Activated naive CD8-positive, alpha-beta T cell treated with anti-CD3 and anti-CD28 coated beads, Interleukin-2, amount 50 U/mL, for 24 hours (primary cell): ENCODE data around the gene TBXT.
"Not testable (repeated sequence)": the region's sequence is repeated elsewhere in the genome, so short reads cannot be mapped to it uniquely, and the experiment has no call there.

ENCODE experiments used
- ATAC-seq: fragments of 150-1000 bp; cut with Tn5 transposase; one replicate; pipeline ENCODE4 v1.10.0; 2021
- DNase-seq: peaks from one replicate; pipeline ENCODE4 v3.0.0; 2021
- H3K27ac Mint-ChIP-seq: one replicate; pipeline ENCODE4 v1.8.0; 2021; ENCODE audit warnings: mild to moderate bottlenecking, mixed read lengths
- H3K27me3 Mint-ChIP-seq: one replicate; pipeline ENCODE4 v1.8.0; 2021; ENCODE audit warnings: mixed read lengths
- H3K36me3 Mint-ChIP-seq: one replicate; pipeline ENCODE4 v1.8.0; 2021; ENCODE audit warnings: low read depth, mixed read lengths
- H3K4me1 Mint-ChIP-seq: one replicate; pipeline ENCODE4 v1.8.0; 2021; ENCODE audit warnings: mixed read lengths
- H3K4me3 Mint-ChIP-seq: one replicate; pipeline ENCODE4 v1.8.0; 2021; ENCODE audit warnings: mild to moderate bottlenecking, moderate library complexity, mixed read lengths
- H3K9me3 Mint-ChIP-seq: one replicate; pipeline ENCODE4 v1.8.0; 2021; ENCODE audit warnings: mixed read lengths

Gene TBXT

GRCh38 chr6:166162599-166163342 lies 4.9 kb downstream of the TBXT start:
- Mint-ChIP-seq H3K27ac (no peak overlapping the region), H3K27me3 (peaks cover 61% of the 10 kb centered on the region), H3K4me3 (no peak overlapping the region), H3K4me1 (peaks cover 16% of the 10 kb centered on the region), H3K9me3 (no peaks in the 10 kb centered on the region), H3K36me3 (no peaks in the 10 kb centered on the region)
- peak; percentile 97 for ATAC-seq
- DNase-seq = peak; percentile 63

GRCh38 chr6:166157930-166158617 lies 9.6 kb downstream of the TBXT start:
- Mint-ChIP-seq H3K4me1 (peaks cover 9% of the 10 kb centered on the region), H3K36me3 (no peaks in the 10 kb centered on the region), H3K4me3 (no peak overlapping the region), H3K9me3 (no peaks in the 10 kb centered on the region), H3K27me3 (peaks cover 21% of the 10 kb centered on the region), H3K27ac (no peak overlapping the region)
- no peak for DNase-seq
- no peak for ATAC-seq

GRCh38 chr6:166156942-166157341 lies 10.7 kb downstream of the TBXT start:
- Mint-ChIP-seq H3K27me3 (peaks cover 18% of the 10 kb centered on the region), H3K4me1 (peaks cover under 1% of the 10 kb centered on the region)

DNA sequence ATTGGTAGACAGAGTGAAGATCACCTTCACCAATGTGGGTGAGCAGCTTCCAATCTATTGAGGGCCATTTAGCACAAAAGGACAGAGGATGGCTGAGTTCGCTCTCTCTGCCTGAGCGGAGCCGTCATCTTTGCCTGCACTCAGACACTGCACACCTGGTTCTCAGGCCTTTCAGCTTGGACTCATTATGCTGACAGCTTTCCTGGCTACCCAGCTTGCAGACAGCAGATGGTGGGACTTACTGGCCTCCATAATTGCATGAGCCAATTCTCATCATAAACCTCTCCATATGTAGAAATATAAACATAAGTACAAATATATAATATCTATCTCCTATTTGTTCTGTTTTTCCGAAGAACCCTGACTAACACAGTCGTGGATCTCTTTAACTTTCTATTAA lies 13.7 kb downstream of the TBXT start:
- Mint-ChIP-seq H3K9me3 (peaks cover 9% of the 10 kb centered on the region), H3K27ac (no peak overlapping the region), H3K4me1 (no peaks in the 10 kb centered on the region), H3K4me3 (no peak overlapping the region), H3K36me3 (no peaks in the 10 kb centered on the region), H3K27me3 (peaks cover 4% of the 10 kb centered on the region)
- ATAC-seq (no peak), DNase-seq (no peak)

More at GRCh38 chr6:166156942-166157341, 10.7 kb downstream of the TBXT start:
- DNase-seq = no peak
- Mint-ChIP-seq H3K27ac (no peak overlapping the region), H3K4me3 (no peak overlapping the region), H3K9me3 (peaks cover under 1% of the 10 kb centered on the region), H3K36me3 (no peaks in the 10 kb centered on the region)
- no peak for ATAC-seq

- H3K4me1 Mint-ChIP-seq = no peaks in the 10 kb centered on the region
- no peak overlapping the region for H3K4me3 Mint-ChIP-seq
- ATAC-seq = no peak
- H3K27me3 Mint-ChIP-seq = peaks cover 5% of the 10 kb centered on the region
- no peak overlapping the region for H3K27ac Mint-ChIP-seq
- H3K9me3 Mint-ChIP-seq = peaks cover 9% of the 10 kb centered on the region
- no peaks in the 10 kb centered on the region for H3K36me3 Mint-ChIP-seq
- no peak for DNase-seq
These were observed 15.0 kb downstream of the TBXT start for GRCh38 chr6:166152660-166153059.

DNA sequence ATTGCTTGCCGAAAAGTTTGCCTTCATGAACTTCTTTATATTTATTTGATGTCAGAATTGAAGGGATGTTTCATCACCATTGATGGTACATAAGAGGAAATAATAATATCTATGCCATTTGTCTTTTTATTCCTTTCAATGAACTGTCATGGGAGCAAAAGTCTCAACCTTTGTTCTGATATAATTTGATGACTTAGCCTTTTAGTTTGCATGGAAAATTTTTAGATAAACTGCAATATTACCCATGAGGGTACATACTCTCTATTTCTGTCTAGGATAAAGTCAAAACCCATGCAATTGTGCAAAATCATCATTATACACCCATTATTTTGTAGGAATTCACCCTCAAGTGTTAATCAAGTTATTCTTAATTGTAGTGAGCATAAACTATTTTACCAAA lies 15.9 kb downstream of the TBXT start:
- Mint-ChIP-seq H3K36me3 (no peaks in the 10 kb centered on the region), H3K27ac (no peak overlapping the region), H3K4me1 (no peaks in the 10 kb centered on the region), H3K27me3 (peaks cover 5% of the 10 kb centered on the region), H3K9me3 (peaks cover 9% of the 10 kb centered on the region), H3K4me3 (no peak overlapping the region)
- DNase-seq (no peak), ATAC-seq (no peak)

DNA sequence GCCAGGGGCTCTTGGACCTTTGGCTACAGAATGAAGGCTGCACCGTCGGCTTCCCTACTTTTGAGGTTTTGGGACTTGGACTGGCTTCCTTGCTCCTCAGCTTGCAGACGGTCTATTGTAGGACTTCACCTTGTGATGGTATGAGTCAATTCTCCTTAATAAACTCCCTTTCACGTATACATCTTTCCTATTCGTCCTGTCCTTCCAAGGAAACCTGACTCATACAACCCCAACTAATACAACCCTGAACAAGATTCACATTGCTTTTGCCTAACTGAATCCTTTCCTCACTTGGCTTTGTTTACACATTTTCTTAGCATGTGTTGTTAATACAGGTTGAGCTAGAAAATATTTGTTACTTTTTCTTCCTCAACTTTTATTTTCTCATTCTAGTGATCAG lies 21.9 kb downstream of the TBXT start:
- H3K9me3 Mint-ChIP-seq = no peaks in the 10 kb centered on the region
- H3K4me3 Mint-ChIP-seq = no peak overlapping the region
- no peak overlapping the region for H3K27ac Mint-ChIP-seq
- no peaks in the 10 kb centered on the region for H3K36me3 Mint-ChIP-seq
- no peaks in the 10 kb centered on the region for H3K4me1 Mint-ChIP-seq
- peaks cover 7% of the 10 kb centered on the region for H3K27me3 Mint-ChIP-seq
- ATAC-seq (no peak), DNase-seq (no peak)

DNA sequence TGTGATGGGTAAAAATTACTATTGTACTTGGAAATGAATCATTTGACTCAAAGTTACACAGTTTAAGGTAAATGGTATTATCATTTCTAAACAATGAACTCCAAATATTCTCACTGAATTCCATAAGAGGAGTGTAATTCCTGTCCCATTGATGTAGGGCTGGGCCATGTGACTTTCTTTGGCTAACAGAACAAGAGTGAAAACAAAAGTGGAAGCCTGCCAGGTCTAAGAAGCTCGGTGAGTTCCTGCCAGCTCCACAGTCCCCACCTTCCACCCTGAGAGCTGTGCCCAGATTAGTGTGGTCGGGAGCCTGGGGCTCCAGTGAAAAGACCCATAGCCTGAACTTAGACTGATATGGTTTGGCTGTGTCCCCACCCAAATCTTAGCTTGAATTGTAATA lies 24.6 kb downstream of the TBXT start:
- Mint-ChIP-seq H3K27me3 (peaks cover 10% of the 10 kb centered on the region), H3K36me3 (no peaks in the 10 kb centered on the region), H3K27ac (no peak overlapping the region), H3K4me3 (no peak overlapping the region), H3K4me1 (no peaks in the 10 kb centered on the region), H3K9me3 (no peaks in the 10 kb centered on the region)
- ATAC-seq (no peak), DNase-seq (no peak)

DNA sequence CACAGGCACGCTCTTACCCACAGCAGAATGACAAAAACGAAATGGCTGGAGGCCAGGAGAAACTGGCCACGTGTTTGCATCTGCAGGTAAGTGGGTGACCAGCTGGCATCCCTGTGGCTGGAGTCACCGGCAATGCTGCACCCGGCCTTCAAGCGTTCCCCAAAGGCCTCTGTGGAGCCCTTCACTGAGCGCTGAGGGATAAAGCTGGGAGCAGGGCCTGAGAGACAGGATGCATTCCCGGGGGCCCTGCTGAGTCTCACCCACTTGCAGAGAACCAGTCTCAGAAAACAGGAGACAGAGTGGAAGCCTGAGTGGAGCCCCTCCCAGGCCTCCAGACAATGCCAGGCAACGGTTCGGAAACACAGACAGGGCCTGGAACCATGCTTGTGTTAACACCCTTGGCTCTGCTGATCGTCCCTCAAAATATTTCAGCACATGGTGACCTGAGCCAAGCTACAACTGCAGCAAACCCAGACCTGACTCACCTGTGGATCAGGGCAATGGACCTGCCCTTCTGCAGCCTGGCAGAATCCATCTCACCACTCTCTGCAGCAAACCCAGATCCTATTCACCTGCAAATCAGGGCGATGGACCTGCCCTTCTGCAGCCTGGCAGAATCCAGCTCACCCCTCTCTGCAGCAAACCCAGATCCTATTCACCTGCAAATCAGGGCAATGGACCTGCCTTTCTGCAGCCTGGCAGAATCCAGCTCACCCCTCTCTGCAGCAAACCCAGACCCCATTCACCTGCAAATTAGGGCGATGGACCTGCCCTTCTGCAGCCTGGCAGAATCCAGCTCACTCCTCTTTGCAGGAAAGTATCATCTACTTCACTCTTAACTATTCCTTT lies 39.8 kb downstream of the TBXT start:
- Mint-ChIP-seq H3K27ac (no peak overlapping the region), H3K9me3 (no peaks in the 10 kb centered on the region), H3K4me3 (no peak overlapping the region), H3K27me3 (peaks cover 38% of the 10 kb centered on the region), H3K4me1 (no peaks in the 10 kb centered on the region), H3K36me3 (no peaks in the 10 kb centered on the region)
- DNase-seq = no peak
- no peak for ATAC-seq

DNA sequence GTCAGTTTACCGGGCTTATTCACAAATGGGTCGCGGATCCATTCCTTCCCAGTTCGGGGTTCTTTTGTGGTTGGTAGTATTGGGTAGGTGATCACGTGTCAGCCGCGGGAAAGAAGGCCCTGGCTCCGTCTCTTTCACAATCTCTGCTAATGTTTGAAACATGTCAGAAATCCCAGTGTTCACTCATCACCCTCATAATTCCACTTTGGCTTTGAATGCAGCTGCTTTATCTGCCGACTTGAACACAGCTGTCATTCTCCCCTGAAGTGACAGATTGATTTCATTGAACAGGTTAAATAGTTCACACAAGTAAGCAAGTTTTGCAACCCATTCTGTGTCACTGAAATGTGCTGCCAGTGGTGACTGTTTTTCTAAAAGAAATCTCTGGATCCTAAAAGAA lies 44.5 kb downstream of the TBXT start:
- H3K27ac Mint-ChIP-seq, H3K4me3 Mint-ChIP-seq, H3K4me1 Mint-ChIP-seq, DNase-seq, H3K9me3 Mint-ChIP-seq, H3K36me3 Mint-ChIP-seq, ATAC-seq: not testable (repeated sequence)
- peaks cover 12% of the 10 kb centered on the region for H3K27me3 Mint-ChIP-seq

- ATAC-seq (no peak), DNase-seq (no peak)
- Mint-ChIP-seq H3K4me1 (no peaks in the 10 kb centered on the region), H3K9me3 (no peaks in the 10 kb centered on the region), H3K27ac (no peak overlapping the region), H3K36me3 (no peaks in the 10 kb centered on the region), H3K4me3 (no peak overlapping the region), H3K27me3 (peaks cover 6% of the 10 kb centered on the region)
These were observed 45.9 kb downstream of the TBXT start for GRCh38 chr6:166121726-166122125.

DNA sequence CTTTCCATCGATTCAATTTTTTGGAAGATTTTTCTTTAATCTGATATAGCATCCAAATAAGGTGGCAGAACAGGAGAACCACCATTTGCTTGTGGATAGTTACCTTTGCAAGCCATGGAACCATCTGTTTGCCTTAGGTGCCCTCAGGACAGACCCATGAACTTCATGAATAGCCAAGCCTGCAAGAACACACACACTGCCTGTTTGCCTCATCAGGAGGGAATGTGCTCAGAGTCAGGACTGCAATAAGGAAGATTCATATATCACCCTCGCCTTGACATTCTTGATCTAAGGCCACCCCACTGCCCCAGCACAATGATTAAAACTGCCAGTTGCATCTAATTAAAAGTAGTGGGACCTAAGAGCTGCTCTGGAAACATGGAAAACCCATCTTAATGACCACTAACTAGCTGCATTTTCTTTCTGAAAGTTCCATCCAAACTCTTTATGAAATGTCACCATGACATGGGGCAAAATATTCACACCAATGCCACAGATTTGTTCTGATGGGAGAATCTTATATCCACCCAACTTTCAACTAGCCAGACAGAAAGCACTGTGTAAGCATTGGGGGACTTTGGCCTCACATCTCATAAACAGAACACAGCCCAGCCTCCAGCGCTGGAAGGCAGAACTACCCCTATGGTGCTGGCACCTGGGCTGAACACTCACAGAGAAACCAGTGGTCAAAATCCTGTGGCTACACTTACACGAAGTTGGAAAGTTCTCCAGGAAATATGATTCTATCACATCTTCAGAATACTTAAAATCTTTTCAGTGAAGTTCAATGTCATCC lies 48.3 kb downstream of the TBXT start:
- ATAC-seq (no peak), DNase-seq (no peak)
- Mint-ChIP-seq H3K27me3 (peaks cover 2% of the 10 kb centered on the region), H3K27ac (no peak overlapping the region), H3K36me3 (no peaks in the 10 kb centered on the region), H3K9me3 (peaks cover 4% of the 10 kb centered on the region), H3K4me3 (no peak overlapping the region), H3K4me1 (no peaks in the 10 kb centered on the region)

DNA sequence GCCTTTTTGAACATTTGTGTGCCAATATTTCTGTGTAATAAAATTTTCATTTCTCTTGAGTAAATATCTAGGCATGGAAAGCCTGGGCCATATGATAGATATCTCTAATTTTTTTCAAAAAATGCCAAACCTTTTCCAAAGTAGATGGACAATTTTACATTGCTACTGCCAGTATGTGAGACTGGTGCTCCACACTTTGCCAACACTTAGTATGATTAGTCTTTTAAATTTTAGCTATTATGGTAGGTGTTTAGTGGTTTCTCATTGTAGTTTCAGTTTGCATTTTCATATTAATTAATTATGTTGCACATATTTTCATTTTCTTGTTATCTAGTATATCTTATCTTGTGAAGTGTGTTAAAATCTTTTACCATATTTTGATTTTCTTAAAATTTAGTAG lies 52.0 kb downstream of the TBXT start:
- Mint-ChIP-seq H3K4me3 (no peak overlapping the region), H3K4me1 (no peaks in the 10 kb centered on the region), H3K27me3 (peaks cover 13% of the 10 kb centered on the region), H3K36me3 (no peaks in the 10 kb centered on the region), H3K9me3 (peaks cover 4% of the 10 kb centered on the region), H3K27ac (no peak overlapping the region)
- DNase-seq (no peak), ATAC-seq (no peak)

- DNase-seq (no peak), ATAC-seq (no peak)
- Mint-ChIP-seq H3K4me1 (no peaks in the 10 kb centered on the region), H3K4me3 (no peak overlapping the region), H3K9me3 (peaks cover 4% of the 10 kb centered on the region), H3K27ac (no peak overlapping the region), H3K36me3 (no peaks in the 10 kb centered on the region), H3K27me3 (peaks cover 28% of the 10 kb centered on the region)
These were observed 55.1 kb downstream of the TBXT start for GRCh38 chr6:166112580-166112979.
